ENCODE measurements around the gene EEIG2.
"Not testable (repeated sequence)": the region's sequence is repeated elsewhere in the genome, so short reads cannot be mapped to it uniquely, and the experiment has no call there.

The EEIG2 gene

DNA sequence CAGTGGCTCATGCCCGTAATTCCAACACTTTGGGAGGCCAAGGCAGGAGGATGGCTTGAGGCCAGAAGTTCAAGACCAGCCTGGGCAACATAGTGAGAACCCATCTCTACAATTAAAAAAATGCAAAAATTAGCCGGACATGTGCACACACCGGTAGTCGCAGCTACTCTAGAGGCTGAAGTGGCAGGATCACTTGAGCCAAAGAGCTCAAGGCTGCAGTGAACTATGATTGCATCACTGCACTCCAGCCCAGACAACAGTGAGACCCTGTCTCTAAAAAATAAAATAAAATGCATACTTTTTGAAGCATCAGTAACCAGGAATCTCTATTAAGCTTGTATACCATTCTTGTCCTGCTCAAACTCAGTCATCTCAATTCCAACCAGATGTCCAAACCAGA lies 27.2 kb upstream of the EEIG2 start:
- in situ Hi-C loops (cut with HindIII; ENCODE audit: low pct_unique_long_range_greater_than_20kb, low sequenced_read_pairs), result no loop called here
- no peak for DNase-seq (ENCODE audit: low read depth in 1 of 2, low spot score in 1 of 2)
- no peak for TF ChIP-seq JUND (IDR thresholded peaks at IDR 0.05; ENCODE audit: low read depth)

DNA sequence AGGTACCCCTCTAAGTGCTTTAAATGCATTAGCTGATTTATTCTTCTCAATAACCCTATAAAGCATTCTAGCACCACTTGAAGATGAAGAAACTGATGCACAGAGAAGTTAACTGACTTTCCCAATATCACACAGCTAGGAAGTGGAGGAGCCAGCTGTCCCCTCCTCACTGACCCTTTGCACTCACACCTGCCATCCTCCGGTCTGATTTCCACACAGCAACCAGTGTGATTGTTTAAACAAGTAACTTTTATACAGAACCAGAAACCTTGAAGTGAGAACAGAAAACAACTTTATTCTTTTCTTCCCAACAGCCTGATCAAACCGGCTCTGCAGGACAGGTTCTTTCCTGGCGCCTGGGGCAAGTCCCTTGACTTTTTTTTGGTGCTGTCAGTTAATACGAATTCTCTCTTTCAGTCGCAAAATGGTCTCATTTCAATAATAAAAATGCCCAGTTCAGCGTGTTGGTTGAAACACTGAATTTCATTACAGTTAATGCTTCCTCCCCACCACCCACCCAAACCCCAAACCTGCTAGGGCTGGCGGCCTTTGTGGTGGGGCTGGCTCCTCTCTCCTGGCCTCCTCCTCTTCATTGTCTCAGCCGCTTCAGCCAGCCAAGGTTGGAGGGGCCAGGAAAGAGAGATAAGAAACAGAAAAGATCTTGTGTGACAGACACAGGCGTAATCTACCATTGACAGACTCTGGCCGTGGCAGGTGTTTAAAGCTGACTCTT lies 26.4 kb upstream of the EEIG2 start:
- DNase-seq (ENCODE audit: low read depth in 1 of 2, low spot score in 1 of 2), result peak; percentile 23 to 77
- TF ChIP-seq JUND (IDR thresholded peaks at IDR 0.05; ENCODE audit: low read depth), result no peak
- in situ Hi-C loops (cut with HindIII; ENCODE audit: low pct_unique_long_range_greater_than_20kb, low sequenced_read_pairs), result no loop called here

DNA sequence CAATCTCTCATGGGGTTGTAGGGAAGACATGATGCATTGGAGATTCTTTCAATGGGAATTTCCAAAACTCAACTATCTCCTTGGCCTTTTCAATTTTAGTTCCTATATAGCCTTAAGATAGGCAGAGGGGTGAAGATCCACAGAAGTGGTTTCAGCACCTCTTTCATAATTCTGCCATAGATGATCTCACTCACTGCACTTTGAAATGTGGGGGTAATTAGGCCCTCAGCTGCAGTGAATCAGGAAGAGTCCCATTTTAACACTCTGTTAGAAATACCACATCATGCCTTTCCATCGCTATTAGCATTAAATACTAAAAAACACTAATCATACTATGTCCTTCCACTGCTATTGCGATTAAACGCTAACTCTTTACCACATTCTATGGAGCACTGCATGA lies 25.1 kb upstream of the EEIG2 start:
- no peak for DNase-seq (ENCODE audit: low read depth in 1 of 2, low spot score in 1 of 2)
- in situ Hi-C loops (cut with HindIII; ENCODE audit: low pct_unique_long_range_greater_than_20kb, low sequenced_read_pairs), result no loop called here
- no peak for TF ChIP-seq JUND (IDR thresholded peaks at IDR 0.05; ENCODE audit: low read depth)

DNA sequence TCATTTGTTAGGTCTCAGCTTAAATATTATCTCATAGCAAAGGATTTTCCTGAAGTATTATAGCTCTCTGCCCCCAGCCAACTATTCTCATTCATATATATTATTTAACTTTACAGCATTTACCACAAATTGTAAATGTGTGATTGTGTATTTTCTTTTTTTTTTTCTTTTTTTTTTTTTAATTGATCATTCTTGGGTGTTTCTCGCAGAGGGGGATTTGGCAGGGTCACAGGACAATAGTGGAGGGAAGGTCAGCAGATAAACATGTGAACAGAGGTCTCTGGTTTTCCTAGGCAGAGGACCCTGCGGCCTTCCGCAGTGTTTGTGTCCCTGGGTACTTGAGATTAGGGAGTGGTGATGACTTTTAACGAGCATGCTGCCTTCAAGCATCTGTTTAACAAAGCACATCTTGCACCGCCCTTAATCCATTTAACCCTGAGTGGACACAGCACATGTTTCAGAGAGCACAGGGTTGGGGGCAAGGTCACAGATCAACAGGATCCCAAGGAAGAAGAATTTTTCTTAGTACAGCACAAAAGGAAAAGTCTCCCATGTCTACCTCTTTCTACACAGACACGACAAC lies 24.5 kb upstream of the EEIG2 start:
- DNase-seq (ENCODE audit: low read depth in 1 of 2, low spot score in 1 of 2); in situ Hi-C loops (cut with HindIII; ENCODE audit: low pct_unique_long_range_greater_than_20kb, low sequenced_read_pairs): not testable (repeated sequence)

DNA sequence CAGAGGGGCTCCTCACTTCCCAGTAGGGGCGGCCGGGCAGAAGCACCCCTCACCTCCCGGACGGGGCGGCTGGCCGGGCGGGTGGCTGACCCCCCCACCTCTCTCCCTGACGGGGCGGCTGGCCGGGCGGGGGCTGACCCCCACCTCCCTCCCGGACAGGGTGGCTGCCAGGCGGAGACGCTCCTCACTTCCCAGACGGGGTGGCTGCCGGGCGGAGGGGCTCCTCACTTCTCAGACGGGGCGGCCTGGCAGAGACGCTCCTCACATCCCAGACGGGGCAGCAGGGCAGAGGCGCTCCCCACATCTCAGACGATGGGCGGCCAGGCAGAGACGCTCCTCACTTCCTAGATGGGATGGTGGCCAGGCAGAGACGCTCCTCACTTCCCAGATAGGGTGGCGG lies 23.9 kb upstream of the EEIG2 start:
- in situ Hi-C loops (cut with HindIII; ENCODE audit: low pct_unique_long_range_greater_than_20kb, low sequenced_read_pairs), result not testable (repeated sequence)

DNA sequence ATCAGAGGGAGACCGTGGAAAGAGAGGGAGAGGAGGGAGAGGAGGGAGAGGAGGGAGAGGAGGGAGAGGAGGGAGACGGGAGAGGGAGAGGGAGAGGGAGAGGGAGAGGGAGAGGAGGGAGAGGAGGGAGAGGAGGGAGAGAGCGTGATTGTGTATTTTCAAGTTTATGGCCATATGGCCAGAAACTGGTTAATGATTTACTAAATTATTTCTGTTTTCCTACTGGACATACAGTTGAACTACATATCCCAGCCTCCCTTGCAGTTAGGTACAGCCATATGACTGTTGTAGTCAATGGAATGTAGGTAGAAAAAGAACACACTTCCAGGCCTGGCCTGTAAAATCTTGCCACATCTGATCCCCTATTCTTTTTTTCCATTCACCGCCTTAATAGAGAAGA lies 23.1 kb upstream of the EEIG2 start:
- in situ Hi-C loops (cut with HindIII; ENCODE audit: low pct_unique_long_range_greater_than_20kb, low sequenced_read_pairs); DNase-seq (ENCODE audit: low read depth in 1 of 2, low spot score in 1 of 2): not testable (repeated sequence)

More for the DNA sequence above, 23.9 kb upstream of the EEIG2 start:
- not testable (repeated sequence) for DNase-seq (ENCODE audit: low read depth in 1 of 2, low spot score in 1 of 2)

DNA sequence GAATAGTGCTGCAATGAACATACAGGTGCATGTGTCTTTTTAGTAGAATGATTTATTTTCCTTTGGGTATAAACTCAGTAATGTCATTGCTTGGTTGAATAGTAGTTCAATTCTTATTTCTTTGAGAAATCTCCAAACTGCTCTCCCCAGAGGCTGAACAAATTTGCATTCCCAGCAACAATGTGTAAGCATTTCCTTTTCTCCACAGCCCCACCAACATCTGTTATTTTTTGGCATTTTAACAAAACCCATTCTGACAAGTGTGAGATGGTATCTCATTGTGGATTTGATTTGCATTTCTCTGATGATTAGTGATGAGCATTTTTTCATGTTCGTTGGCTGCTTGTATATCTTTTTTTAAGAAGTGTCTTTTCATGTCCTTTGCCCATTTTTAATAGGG lies 21.9 kb upstream of the EEIG2 start:
- no peak for DNase-seq (ENCODE audit: low read depth in 1 of 2, low spot score in 1 of 2)
- TF ChIP-seq JUND (IDR thresholded peaks at IDR 0.05; ENCODE audit: low read depth), result no peak
- in situ Hi-C loops (cut with HindIII; ENCODE audit: low pct_unique_long_range_greater_than_20kb, low sequenced_read_pairs), result no loop called here

DNA sequence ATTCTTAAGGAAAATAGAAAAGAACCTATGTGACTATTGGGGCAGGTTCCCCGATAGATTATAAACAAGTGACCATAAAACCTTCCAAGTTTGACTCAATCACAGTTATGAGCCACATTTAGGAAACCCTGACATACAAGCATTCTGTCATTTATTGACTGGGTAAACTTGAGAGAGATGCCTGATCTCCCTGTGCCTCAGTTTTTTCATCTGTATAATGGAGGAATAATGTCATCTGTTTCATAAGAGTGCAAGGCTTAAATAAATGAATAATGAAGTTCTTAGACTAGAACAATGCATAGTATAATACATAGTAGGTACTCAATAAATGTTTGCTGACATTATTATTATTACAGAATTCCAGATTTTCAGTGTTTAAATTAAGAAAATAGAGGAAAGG lies 18.9 kb upstream of the EEIG2 start:
- in situ Hi-C loops (cut with HindIII; ENCODE audit: low pct_unique_long_range_greater_than_20kb, low sequenced_read_pairs), result no loop called here
- DNase-seq (ENCODE audit: low read depth in 1 of 2, low spot score in 1 of 2), result no peak
- TF ChIP-seq JUND (IDR thresholded peaks at IDR 0.05; ENCODE audit: low read depth), result no peak

DNA sequence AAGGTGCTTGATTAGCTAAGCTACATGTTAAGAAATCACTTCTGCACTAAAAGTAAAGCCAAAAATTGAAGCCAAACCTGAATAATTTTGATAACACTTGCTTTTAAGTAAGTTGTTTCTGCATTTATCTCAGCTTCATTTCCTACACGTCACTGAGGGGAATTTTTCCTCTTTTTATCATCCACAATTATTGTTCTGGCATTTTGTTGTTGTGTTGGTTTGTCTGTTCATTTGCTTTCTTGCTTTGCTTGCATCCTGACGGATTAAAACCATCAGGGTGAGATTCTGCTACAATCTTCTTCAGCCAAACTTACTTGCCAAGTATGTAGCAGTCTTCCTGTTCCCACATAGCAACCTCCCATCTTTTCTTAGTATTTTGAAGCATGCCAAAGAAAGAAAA lies 18.0 kb upstream of the EEIG2 start:
- DNase-seq (ENCODE audit: low read depth in 1 of 2, low spot score in 1 of 2), result no peak
- in situ Hi-C loops (cut with HindIII; ENCODE audit: low pct_unique_long_range_greater_than_20kb, low sequenced_read_pairs), result no loop called here
- TF ChIP-seq JUND (IDR thresholded peaks at IDR 0.05; ENCODE audit: low read depth), result no peak

DNA sequence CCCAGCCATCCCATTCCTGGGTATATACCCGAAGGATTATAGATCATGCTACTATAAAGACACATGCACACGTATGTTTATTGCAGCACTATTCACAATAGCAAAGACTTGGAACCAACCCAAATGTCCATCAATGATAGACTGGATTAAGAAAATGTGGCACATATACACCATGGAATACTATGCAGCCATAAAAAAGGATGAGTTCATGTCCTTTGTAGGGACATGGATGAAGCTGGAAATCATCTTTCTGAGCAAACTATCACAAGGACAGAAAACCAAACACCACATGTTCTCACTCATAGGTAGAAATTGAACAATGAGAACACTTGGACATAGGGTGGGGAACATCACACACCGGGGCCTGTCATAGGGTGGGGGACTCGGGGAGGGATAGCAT lies 12.4 kb upstream of the EEIG2 start:
- DNase-seq (ENCODE audit: low read depth in 1 of 2, low spot score in 1 of 2); in situ Hi-C loops (cut with HindIII; ENCODE audit: low pct_unique_long_range_greater_than_20kb, low sequenced_read_pairs): not testable (repeated sequence)

DNA sequence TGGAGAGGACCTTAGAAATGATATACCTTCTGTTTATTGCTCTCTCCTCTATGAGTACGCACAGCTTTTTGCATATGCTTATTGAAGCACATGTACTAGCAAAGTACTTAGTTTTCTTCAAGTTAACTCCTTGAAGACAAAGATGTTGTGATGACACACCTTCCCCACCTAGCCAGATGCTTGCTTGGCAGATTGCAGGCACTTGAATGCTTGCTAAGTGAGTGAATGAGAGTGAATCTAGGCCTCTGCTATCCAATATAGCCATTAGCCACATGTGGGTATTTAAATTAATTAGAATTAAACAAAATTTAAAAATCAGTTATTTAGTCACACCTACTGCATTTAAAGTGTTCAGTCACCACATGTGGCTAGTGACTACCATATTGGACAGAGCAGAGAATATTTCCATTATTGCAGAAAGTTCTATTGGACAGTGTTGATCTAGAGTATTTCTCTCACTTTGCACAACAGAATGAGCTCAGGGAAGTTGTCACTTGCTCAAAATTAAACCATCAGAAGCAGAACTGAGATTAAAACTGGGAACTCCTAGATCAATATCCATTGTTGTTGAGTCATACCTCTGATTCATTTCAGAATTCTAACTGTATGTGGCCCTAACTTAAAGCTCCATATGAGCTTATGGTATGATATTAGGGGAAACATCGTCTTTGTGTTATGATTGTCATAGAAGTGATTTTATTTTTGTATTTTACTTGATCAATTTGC lies 8.6 kb upstream of the EEIG2 start:
- DNase-seq (ENCODE audit: low read depth in 1 of 2, low spot score in 1 of 2), result no peak
- no peak for TF ChIP-seq JUND (IDR thresholded peaks at IDR 0.05; ENCODE audit: low read depth)
- in situ Hi-C loops (cut with HindIII; ENCODE audit: low pct_unique_long_range_greater_than_20kb, low sequenced_read_pairs), result no loop called here

DNA sequence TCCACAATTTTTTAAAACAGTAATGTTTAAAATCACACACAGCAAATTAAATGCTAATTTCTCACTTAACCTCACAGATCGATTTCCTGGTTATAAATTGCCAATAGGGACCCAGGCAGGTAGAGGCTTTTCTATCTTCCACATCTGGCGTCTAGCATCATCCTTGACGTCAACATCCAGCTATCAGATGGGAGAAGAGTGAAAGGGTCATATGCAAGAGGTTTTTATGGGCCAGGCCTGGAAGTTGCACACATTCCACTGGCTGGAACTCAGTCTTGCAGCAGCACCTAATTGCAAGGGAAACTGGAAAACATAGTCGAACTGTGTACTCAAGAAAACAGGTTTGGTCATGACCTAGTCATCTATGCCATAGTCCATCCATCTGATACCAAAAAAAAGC lies 6.0 kb upstream of the EEIG2 start:
- no peak for TF ChIP-seq JUND (IDR thresholded peaks at IDR 0.05; ENCODE audit: low read depth)
- peak in 1 of 2 experiments; percentile 17 for DNase-seq (ENCODE audit: low read depth in 1 of 2, low spot score in 1 of 2)
- in situ Hi-C loops (cut with HindIII; ENCODE audit: low pct_unique_long_range_greater_than_20kb, low sequenced_read_pairs), result no loop called here

DNA sequence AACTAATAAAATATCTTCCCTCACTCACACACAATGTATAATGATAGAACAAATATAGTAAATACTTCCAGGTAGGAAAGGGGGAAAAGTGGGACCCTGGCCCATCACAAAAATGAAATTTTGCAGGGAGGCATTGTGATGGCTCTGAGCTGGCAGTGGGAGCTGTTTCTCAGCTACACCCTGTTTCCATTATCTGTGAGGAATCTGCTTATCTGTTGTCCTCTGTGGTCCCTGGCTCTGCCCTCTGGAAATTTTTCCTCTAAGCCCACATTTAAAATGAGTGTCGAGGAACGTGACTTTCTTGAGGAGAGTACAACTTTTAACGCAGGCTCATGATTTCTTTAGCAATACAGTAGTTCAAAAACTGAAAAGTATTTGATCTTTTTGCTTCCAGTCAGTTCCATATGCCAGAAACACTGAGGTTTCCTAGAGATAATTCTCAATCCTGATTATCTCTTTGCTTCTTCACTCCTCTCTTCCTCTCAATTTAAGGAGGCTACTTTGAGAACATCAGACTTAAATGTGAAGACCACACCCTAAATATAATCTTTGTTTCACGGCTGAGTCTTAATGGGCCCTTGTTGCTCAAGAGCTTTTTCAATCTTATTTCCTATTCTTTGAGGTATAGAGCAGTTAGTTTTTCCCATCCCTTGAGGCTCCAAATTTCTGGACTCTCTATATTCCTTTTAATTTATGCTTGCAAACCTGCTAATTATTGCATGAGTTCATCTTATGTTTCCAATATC lies 5.0 kb upstream of the EEIG2 start:
- in situ Hi-C loops (cut with HindIII; ENCODE audit: low pct_unique_long_range_greater_than_20kb, low sequenced_read_pairs), result no loop called here
- no peak for TF ChIP-seq JUND (IDR thresholded peaks at IDR 0.05; ENCODE audit: low read depth)
- no peak for DNase-seq (ENCODE audit: low read depth in 1 of 2, low spot score in 1 of 2)
